ENCODE measurements around the gene TCF7L1.

TCF7L1 gene

DNA sequence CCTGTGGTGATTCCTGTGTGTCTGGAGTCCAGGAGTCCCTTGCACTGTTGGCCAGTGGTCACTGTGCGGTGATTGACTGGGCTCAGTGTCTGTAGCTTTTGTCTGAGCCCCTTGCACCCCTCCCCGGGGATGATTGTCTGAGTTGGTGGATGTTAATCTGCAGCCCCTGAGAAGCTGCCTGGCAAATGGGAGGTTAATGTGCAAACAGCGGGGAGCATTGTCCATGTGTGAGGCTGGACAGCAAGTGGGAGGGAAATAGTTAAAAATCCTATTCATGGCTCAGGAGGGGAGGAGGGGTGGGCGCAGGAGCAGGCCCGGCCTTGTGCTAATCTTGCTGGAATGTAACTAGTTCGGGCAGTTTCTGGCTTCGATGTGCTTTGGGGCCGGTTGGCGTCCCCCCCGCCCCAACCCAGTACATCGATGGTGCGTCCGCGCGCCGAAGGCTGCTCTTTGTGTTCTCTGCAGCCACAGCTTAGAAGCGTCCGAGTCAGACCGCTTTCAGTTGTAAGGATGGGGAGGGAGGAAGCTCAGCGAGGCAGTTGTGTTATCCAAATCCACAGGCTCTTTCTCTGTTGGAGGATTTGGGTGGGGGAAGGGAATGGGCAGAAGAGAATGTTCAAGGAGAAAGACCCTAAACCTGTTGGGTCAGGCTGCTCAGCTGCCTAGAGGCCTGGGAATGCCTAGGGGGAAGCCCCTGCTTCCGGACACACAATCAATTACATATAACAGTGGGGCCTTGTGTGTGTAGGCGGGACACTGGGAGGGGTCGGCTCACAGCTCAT lies 122.8 kb downstream of the TCF7L1 start:
- no peaks in the 10 kb centered on the region for H3K27me3 ChIP-seq (ENCODE audit: insufficient read depth, low read length, poor library complexity, severe bottlenecking)
- H3K4me1 ChIP-seq (ENCODE audit: insufficient read depth, low read length, poor library complexity, severe bottlenecking) = peaks cover 6% of the 10 kb centered on the region
- no peaks in the 10 kb centered on the region for H3K36me3 ChIP-seq (ENCODE audit: insufficient read depth, low read length)
- H3K4me3 ChIP-seq (ENCODE audit: low read length, poor library complexity, severe bottlenecking) = no peak overlapping the region
- H3F3A ChIP-seq (ENCODE audit: low read depth) = no peaks in the 10 kb centered on the region
- no peaks in the 10 kb centered on the region for H3K79me2 ChIP-seq (ENCODE audit: insufficient read depth, low read length)
- no peak overlapping the region for H2AFZ ChIP-seq (ENCODE audit: low read length)
- no peak for TF ChIP-seq EZH2phosphoT487 (IDR thresholded peaks at IDR 0.05; ENCODE audit: borderline replicate concordance)
- TF ChIP-seq, protein P1, sequence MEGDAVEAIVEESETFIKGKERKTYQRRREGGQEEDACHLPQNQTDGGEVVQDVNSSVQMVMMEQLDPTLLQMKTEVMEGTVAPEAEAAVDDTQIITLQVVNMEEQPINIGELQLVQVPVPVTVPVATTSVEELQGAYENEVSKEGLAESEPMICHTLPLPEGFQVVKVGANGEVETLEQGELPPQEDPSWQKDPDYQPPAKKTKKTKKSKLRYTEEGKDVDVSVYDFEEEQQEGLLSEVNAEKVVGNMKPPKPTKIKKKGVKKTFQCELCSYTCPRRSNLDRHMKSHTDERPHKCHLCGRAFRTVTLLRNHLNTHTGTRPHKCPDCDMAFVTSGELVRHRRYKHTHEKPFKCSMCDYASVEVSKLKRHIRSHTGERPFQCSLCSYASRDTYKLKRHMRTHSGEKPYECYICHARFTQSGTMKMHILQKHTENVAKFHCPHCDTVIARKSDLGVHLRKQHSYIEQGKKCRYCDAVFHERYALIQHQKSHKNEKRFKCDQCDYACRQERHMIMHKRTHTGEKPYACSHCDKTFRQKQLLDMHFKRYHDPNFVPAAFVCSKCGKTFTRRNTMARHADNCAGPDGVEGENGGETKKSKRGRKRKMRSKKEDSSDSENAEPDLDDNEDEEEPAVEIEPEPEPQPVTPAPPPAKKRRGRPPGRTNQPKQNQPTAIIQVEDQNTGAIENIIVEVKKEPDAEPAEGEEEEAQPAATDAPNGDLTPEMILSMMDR (conservative IDR thresholded peaks at IDR 0.05; ENCODE audit: low read length) = no peak
- no peak overlapping the region for H3K9ac ChIP-seq (ENCODE audit: low read depth, low read length, poor library complexity, severe bottlenecking)
- H4K20me1 ChIP-seq (ENCODE audit: insufficient read depth, low read length, poor library complexity, severe bottlenecking) = no peaks in the 10 kb centered on the region
- no peaks in the 10 kb centered on the region for H3K9me2 ChIP-seq (replicated peaks; ENCODE audit: low read depth, low read length)
- H3K9me3 ChIP-seq (ENCODE audit: insufficient read depth, low read depth, low read length) = no peaks in the 10 kb centered on the region
- H3K4me2 ChIP-seq (ENCODE audit: low read depth, low read length, poor library complexity, severe bottlenecking) = no peak overlapping the region

DNA sequence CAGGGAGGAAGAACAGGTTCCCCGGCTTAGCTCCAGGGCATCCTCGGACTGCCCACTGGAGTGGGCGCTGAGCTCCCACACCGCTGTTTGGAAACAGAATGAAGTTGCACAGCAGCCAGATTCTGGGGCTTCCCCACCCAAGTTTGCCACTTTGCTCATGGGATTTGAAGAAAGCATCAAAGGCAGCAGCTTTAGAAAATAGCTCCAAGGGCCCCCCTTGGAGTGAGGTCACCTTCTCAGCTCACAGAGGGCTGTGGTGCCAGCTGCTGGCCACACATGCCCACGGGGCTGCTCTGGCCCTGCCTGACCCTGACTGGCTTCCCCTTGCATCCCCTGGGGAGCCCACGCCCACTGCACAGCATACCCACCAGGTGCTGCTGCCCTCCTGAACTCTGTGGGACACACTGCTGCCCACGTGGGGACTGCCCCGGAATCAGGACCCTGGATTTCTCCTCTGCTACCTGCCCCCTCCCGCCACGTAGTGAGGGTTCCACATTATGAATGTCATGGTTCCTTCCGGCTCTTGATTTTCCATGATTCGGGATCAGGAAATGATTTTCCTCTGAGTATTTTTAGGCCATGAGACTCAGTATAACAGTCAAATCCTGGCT lies 124.3 kb downstream of the TCF7L1 start:
- H3K9ac ChIP-seq (ENCODE audit: low read depth, low read length, poor library complexity, severe bottlenecking) = no peak overlapping the region
- H2AFZ ChIP-seq (ENCODE audit: low read length) = no peak overlapping the region
- H3F3A ChIP-seq (ENCODE audit: low read depth) = no peaks in the 10 kb centered on the region
- no peaks in the 10 kb centered on the region for H3K79me2 ChIP-seq (ENCODE audit: insufficient read depth, low read length)
- H3K4me2 ChIP-seq (ENCODE audit: low read depth, low read length, poor library complexity, severe bottlenecking) = no peak overlapping the region
- H3K4me3 ChIP-seq (ENCODE audit: low read length, poor library complexity, severe bottlenecking) = no peak overlapping the region
- TF ChIP-seq EZH2phosphoT487 (IDR thresholded peaks at IDR 0.05; ENCODE audit: borderline replicate concordance) = no peak
- TF ChIP-seq, protein P1 (conservative IDR thresholded peaks at IDR 0.05; ENCODE audit: low read length) = no peak
- peaks cover 6% of the 10 kb centered on the region for H3K4me1 ChIP-seq (ENCODE audit: insufficient read depth, low read length, poor library complexity, severe bottlenecking)
- H3K9me2 ChIP-seq (replicated peaks; ENCODE audit: low read depth, low read length) = no peaks in the 10 kb centered on the region
- no peaks in the 10 kb centered on the region for H3K27me3 ChIP-seq (ENCODE audit: insufficient read depth, low read length, poor library complexity, severe bottlenecking)
- no peaks in the 10 kb centered on the region for H4K20me1 ChIP-seq (ENCODE audit: insufficient read depth, low read length, poor library complexity, severe bottlenecking)
- no peaks in the 10 kb centered on the region for H3K36me3 ChIP-seq (ENCODE audit: insufficient read depth, low read length)
- H3K9me3 ChIP-seq (ENCODE audit: insufficient read depth, low read depth, low read length) = no peaks in the 10 kb centered on the region

- Histone ChIP-seq H3K36me3 (ENCODE audit: insufficient read depth, low read length) (no peaks in the 10 kb centered on the region), H3K4me1 (ENCODE audit: insufficient read depth, low read length, poor library complexity, severe bottlenecking) (peaks cover 6% of the 10 kb centered on the region), H2AFZ (ENCODE audit: low read length) (no peak overlapping the region), H3K4me2 (ENCODE audit: low read depth, low read length, poor library complexity, severe bottlenecking) (no peak overlapping the region), H4K20me1 (ENCODE audit: insufficient read depth, low read length, poor library complexity, severe bottlenecking) (no peaks in the 10 kb centered on the region), H3K27me3 (ENCODE audit: insufficient read depth, low read length, poor library complexity, severe bottlenecking) (no peaks in the 10 kb centered on the region), H3K79me2 (ENCODE audit: insufficient read depth, low read length) (no peaks in the 10 kb centered on the region), H3K4me3 (ENCODE audit: low read length, poor library complexity, severe bottlenecking) (no peak overlapping the region), H3K9me3 (ENCODE audit: insufficient read depth, low read depth, low read length) (no peaks in the 10 kb centered on the region), H3K9ac (ENCODE audit: low read depth, low read length, poor library complexity, severe bottlenecking) (no peak overlapping the region), H3F3A (ENCODE audit: low read depth) (no peaks in the 10 kb centered on the region), H3K9me2 (replicated peaks; ENCODE audit: low read depth, low read length) (no peaks in the 10 kb centered on the region)
- TF ChIP-seq EZH2phosphoT487 (IDR thresholded peaks at IDR 0.05; ENCODE audit: borderline replicate concordance) = no peak
- TF ChIP-seq, protein P1 (conservative IDR thresholded peaks at IDR 0.05; ENCODE audit: low read length) = no peak
Measured at GRCh38 chr2:85257970-85258605, 124.9 kb downstream of the TCF7L1 start.
